Purkinje cell (primary cell): ENCODE data around the gene DERA. TPM values are rescaled to one million over a fixed set of nuclear protein-coding genes. Genes with fewer than 3 reads are reported as not detected.

ENCODE experiments used
- polyA plus RNA-seq: library from polyadenylated mRNA; unstranded; fragments of >200 nt; fragmentation: Nextera tagmentation; gene quantifications from 2 replicates; pipeline ENCODE4 v1.2.1, GENCODE V29; 2014

DERA gene
- 1.2 and 15.6 TPM in 2 replicates for polyA plus RNA-seq

DNA sequence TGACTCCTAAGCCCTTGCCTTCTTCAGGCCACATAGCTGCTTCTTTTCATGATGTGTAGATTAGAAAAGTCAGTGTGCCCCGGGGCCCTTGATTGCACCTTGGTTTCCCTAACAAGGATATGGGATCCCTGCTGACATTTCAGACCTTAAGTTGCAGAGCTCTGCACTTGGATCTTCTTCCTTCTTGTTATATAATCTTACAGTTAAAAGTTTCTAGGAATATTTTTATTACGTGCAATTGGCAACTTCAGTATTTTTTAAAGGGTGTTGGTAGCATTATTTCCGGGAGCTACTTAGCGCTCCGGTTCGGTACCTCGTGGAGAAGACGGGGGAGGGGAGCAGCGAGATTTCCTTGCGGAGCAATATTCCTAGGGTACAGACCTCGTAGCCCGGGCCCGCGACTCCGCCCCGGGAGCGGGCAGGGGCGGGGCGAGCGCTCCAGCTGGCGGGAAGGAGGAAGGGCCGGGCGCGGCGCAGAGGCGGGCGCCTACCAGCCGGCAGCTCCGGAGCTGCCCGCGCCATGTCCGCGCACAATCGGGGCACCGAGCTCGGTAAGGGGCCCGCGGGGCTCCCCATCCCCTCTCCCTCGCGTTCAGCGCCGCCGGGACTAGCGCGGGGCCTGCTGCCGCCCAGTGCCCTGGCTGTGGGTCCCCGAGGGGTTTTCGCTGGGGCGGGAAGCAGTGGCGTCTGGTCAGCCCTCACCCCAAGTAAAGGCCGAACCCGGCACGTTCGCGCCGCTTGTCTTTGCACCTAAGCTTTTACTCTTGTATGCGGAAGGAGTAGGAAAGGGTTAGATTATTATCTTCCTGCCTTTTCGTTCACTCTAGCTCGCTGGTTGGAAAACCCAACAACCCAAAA is at the start of gene DERA:
Gene DERA, plus strand, starts transcription at position 469 of the 858 bp plus-strand sequence. Its CDS starts 52 bp downstream, at position 521.

GRCh38 chr12:15882118-15882971 is 28.8 kb upstream of the DERA start, which contains the start of gene STRAP:
Gene STRAP (plus strand): TSS chr12:15882387. CDS start chr12:15882708, 321 bp downstream.

Other genes with a start within 250 kb of the DERA start
- gene EPS8, start 121.9 kb upstream of the DERA start, polyA plus RNA-seq = 12.0 and 12.6 TPM in 2 replicates
- 497 and 525 TPM in 2 replicates for gene STRAP, start 28.9 kb upstream of the DERA start, polyA plus RNA-seq